Heart left ventricle (tissue), 13 donors: Measurements from ENCODE around the gene RAD51B.

Experiments used
- CTCF ChIP-seq, 12 donors: fragments of 200-600 bp; sonication (generic) in 4 of 12; IDR thresholded peaks; one replicate each; pipeline versions ENCODE4 v1.5.0 to v1.8.0; 2018 to 2022; ENCODE audit warnings: antibody characterized with exemption in 12 of 12, mild to moderate bottlenecking in 5 of 12
- POLR2A ChIP-seq, 2 donors: fragments of 450-650 bp; IDR thresholded peaks; one replicate each; pipeline ENCODE4 v1.6.1; 2017; ENCODE audit warnings: antibody characterized with exemption in 2 of 2, mild to moderate bottlenecking in 2 of 2, moderate library complexity in 2 of 2
- donor health status: ischemic (EF 13 %, LVEDD 7.1; RV severe dilation, severe dysfunction).
- donor health status: DM: no; HTN: yes; CAD: no.
- donor health status: DM: no; HTN: no; CAD: no.
- donor health status: ischemic (EF 25% LVEDD 6.9; RV normal size, moderate dysfunction).
- donor health status: ischemic (EF 25% LVEDD 5.7; RV mildly dilated, moderate dysfunction).
- donor health status: ischemic (EF 35%, LVEDD 5.7; RV mildly dilated, moderate dysfunction).
- donor health status: nonischemic (EF 11% LVEDD 7.7; RV severe dilation, severe dysfunction).
- donor health status: DM: yes; HTN: yes; CAD: no.
- donor health status: PGD.
- donor health status: ischemic (EF 29% LVEDD 5.4; RV normal size, mild dysfunction).
- donor health status: nonischemic (EF 23%, LVEDD 6.1; RV moderate dilation, normal function).

GRCh38 chr14:68469208-68469713, 649.7 kb downstream of the RAD51B start:
- TF ChIP-seq CTCF (IDR thresholded peaks at IDR 0.05) (no peak), POLR2A (IDR thresholded peaks at IDR 0.05) (no peak)
